ENCODE results near the gene TIMM10.

DNA sequence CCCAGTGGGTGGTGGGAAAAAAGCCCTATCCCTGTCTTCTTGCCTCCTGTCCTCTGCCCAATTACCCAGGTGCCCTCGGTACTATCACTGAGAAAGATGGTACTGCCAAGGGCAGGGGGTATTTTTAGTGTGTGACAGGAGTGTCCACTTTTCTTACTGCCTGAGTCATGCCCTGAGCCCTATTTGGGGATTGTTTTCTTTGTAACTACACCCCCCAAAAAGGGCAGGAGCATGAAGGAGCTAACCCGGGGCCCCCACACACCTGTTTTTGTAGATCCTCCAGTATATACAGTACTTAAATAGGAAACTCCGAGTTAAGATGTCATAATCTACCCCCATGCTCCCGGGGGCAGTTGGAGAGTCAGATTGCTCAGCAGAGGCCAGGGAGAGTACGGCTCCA, 10.6 kb upstream of the TIMM10 start:
- TF ChIP-seq ZNF274 (IDR thresholded peaks at IDR 0.05; ENCODE audit: low read depth, low read length) (no peak), YY1 (IDR thresholded peaks at IDR 0.05; ENCODE audit: insufficient read depth, insufficient read length) (no peak)
